GM23338 (cell line): Measurements from ENCODE around the gene INPP4B. TPM values are rescaled to one million over a fixed set of nuclear protein-coding genes. Genes with fewer than 3 reads are reported as not detected.

Experiments used
- ATAC-seq: fragments of 200-7000 bp; cut with Tn5 transposase; 3 replicates; pipeline ENCODE4 v1.9.1; 2020
- DNase-seq: peaks from one replicate; pipeline ENCODE4 v3.0.0-alpha.2; 2015; ENCODE audit warnings: low spot score
- H2AFZ ChIP-seq: fragments of 200-600 bp; sonication (generic); 2 replicates; pipeline ENCODE4 v1.8.0; 2016; ENCODE audit warnings: antibody characterized with exemption, mild to moderate bottlenecking, moderate library complexity
- H3F3A ChIP-seq: fragments of 200-600 bp; sonication (generic); replicated peaks from 2 replicates; pipeline ENCODE4 v1.8.0; 2017; ENCODE audit warnings: antibody characterized with exemption, mixed run types, low read depth
- H3K27ac ChIP-seq: fragments of 200-600 bp; sonication (generic); 2 replicates; pipeline ENCODE4 v1.6.1; 2016; ENCODE audit warnings: low read depth
- H3K27me3 ChIP-seq: fragments of 200-600 bp; sonication (generic); 2 replicates; pipeline ENCODE4 v1.8.0; 2016; ENCODE audit warnings: mild to moderate bottlenecking, mixed run types, moderate library complexity; ENCODE audit not compliant: insufficient read depth
- H3K36me3 ChIP-seq: fragments of 200-600 bp; sonication (generic); 2 replicates; pipeline ENCODE4 v1.8.0; 2016; ENCODE audit warnings: mild to moderate bottlenecking; ENCODE audit not compliant: insufficient read depth
- H3K4me1 ChIP-seq: fragments of 200-600 bp; sonication (generic); 2 replicates; pipeline ENCODE4 v1.8.0; 2016; ENCODE audit warnings: mild to moderate bottlenecking, moderate library complexity; ENCODE audit not compliant: insufficient read depth
- H3K4me2 ChIP-seq: fragments of 200-600 bp; sonication (generic); 2 replicates; pipeline ENCODE4 v1.7.1; 2017; ENCODE audit warnings: mixed run types
- H3K4me3 ChIP-seq: fragments of 200-600 bp; sonication (generic); 2 replicates; pipeline ENCODE4 v1.6.1; 2016; ENCODE audit warnings: mixed run types
- H3K79me2 ChIP-seq: fragments of 200-600 bp; sonication (generic); replicated peaks from 2 replicates; pipeline ENCODE4 v1.8.0; 2017; ENCODE audit warnings: mild to moderate bottlenecking; ENCODE audit not compliant: insufficient read depth
- H3K9me2 ChIP-seq: fragments of 200-600 bp; sonication (generic); 2 replicates; pipeline ENCODE4 v1.8.0; 2017; ENCODE audit not compliant: insufficient read depth
- H4K20me1 ChIP-seq: fragments of 200-600 bp; sonication (generic); replicated peaks from 2 replicates; pipeline ENCODE4 v1.8.0; 2017; ENCODE audit warnings: mild to moderate bottlenecking; ENCODE audit not compliant: insufficient read depth
- H3K27ac Mint-ChIP-seq: 2 replicates; pipeline ENCODE4 v1.8.0; 2020; ENCODE audit warnings: inconsistent platforms, mild to moderate bottlenecking, moderate library complexity, mixed read lengths
- H3K27me3 Mint-ChIP-seq: 3 replicates; pipeline ENCODE4 v1.8.0; 2022; ENCODE audit warnings: low read depth, mild to moderate bottlenecking, moderate library complexity, mixed read lengths, inconsistent platforms; ENCODE audit not compliant: insufficient read depth, poor library complexity
- H3K36me3 Mint-ChIP-seq: 3 replicates; pipeline ENCODE4 v1.8.0; 2021; ENCODE audit warnings: low read depth, mild to moderate bottlenecking, inconsistent platforms, moderate library complexity, mixed read lengths
- H3K4me1 Mint-ChIP-seq: 3 replicates; pipeline ENCODE4 v1.8.0; 2020; ENCODE audit warnings: mild to moderate bottlenecking, inconsistent platforms, mixed read lengths
- H3K4me3 Mint-ChIP-seq: 3 replicates; pipeline ENCODE4 v1.8.0; 2021; ENCODE audit warnings: moderate library complexity, mild to moderate bottlenecking, inconsistent platforms, mixed read lengths
- H3K9me3 Mint-ChIP-seq: 3 replicates; pipeline ENCODE4 v1.8.0; 2020; ENCODE audit warnings: moderate library complexity, mild to moderate bottlenecking, inconsistent platforms, mixed read lengths
- CREB1 ChIP-seq: fragments of 250-450 bp; sonication (Bioruptor Pico); IDR thresholded peaks from 2 replicates; pipeline ENCODE4 v1.5.0; 2020; ENCODE audit warnings: low read depth, mild to moderate bottlenecking, moderate library complexity
- EZH2 ChIP-seq: fragments of 200-600 bp; sonication (generic); IDR thresholded peaks from one replicate; pipeline ENCODE4 v1.8.0; 2017; ENCODE audit warnings: antibody characterized with exemption, mild to moderate bottlenecking, low read depth; ENCODE audit not compliant: unreplicated experiment
- EZH2phosphoT487 ChIP-seq: fragments of 200-600 bp; sonication (generic); IDR thresholded peaks from one replicate; pipeline ENCODE4 v1.8.1; 2018; ENCODE audit warnings: antibody characterized with exemption; ENCODE audit not compliant: unreplicated experiment
- JUNB ChIP-seq: IDR thresholded peaks from one replicate; pipeline ENCODE4 v1.6.1; 2016; ENCODE audit warnings: antibody characterized with exemption; ENCODE audit not compliant: unreplicated experiment
- NANOG ChIP-seq: IDR thresholded peaks from 2 replicates; pipeline ENCODE4 v1.6.1; 2016; ENCODE audit warnings: antibody characterized with exemption, borderline replicate concordance
- POLR2AphosphoS5 ChIP-seq: IDR thresholded peaks from 2 replicates; pipeline ENCODE4 v1.6.1; 2016; ENCODE audit warnings: antibody characterized with exemption, low read depth
- STAT1 ChIP-seq: IDR thresholded peaks from one replicate; pipeline ENCODE4 v1.6.1; 2016; ENCODE audit warnings: antibody characterized with exemption; ENCODE audit not compliant: unreplicated experiment
- ZNF114 ChIP-seq: fragments of 250-450 bp; sonication (Bioruptor Pico); IDR thresholded peaks from 2 replicates; pipeline ENCODE4 v1.5.0; 2020; ENCODE audit warnings: mild to moderate bottlenecking, moderate library complexity
- ZNF331 ChIP-seq: fragments of 250-450 bp; sonication (Bioruptor Pico); IDR thresholded peaks from 2 replicates; pipeline ENCODE4 v1.5.0; 2020; ENCODE audit warnings: low read depth, mild to moderate bottlenecking, moderate library complexity
- polyA plus RNA-seq: library from polyadenylated mRNA; unstranded; fragments of >200 nt; fragmentation: Nextera tagmentation; extraction: Ambion mirVana; gene quantifications from 2 replicates; pipeline ENCODE4 v1.2.1, GENCODE V29; 2016
- total RNA-seq: library from RNA; depleted of rRNA; stranded (reverse); fragments of >200 nt; shearing (Covaris generic); gene quantifications from 2 replicates; pipeline ENCODE4 v1.2.3, GENCODE V29; 2014
- TF ChIP-seq, protein P1 (sequence below), 2 experiments: fragments of 200-600 bp in 1 of 2; sonication (generic) in 1 of 2; conservative IDR thresholded peaks; 2 replicates each; pipeline versions ENCODE4 v1.5.1 to v1.6.1; 2016 to 2017; ENCODE audit warnings: antibody characterized with exemption in 2 of 2, low read depth in 2 of 2, mild to moderate bottlenecking in 2 of 2, moderate library complexity in 1 of 2
- TF ChIP-seq, protein P2 (sequence below): IDR thresholded peaks from one replicate; pipeline ENCODE4 v1.6.1; 2018; ENCODE audit warnings: antibody characterized with exemption; ENCODE audit not compliant: unreplicated experiment
- TF ChIP-seq, protein P3 (sequence below): IDR thresholded peaks from 2 replicates; pipeline ENCODE4 v1.6.1; 2016; ENCODE audit warnings: antibody characterized with exemption

The INPP4B gene
- total and polyA plus RNA-seq, 2 experiments from 2014 or later = 0.11 to 0.14 TPM

DNA sequence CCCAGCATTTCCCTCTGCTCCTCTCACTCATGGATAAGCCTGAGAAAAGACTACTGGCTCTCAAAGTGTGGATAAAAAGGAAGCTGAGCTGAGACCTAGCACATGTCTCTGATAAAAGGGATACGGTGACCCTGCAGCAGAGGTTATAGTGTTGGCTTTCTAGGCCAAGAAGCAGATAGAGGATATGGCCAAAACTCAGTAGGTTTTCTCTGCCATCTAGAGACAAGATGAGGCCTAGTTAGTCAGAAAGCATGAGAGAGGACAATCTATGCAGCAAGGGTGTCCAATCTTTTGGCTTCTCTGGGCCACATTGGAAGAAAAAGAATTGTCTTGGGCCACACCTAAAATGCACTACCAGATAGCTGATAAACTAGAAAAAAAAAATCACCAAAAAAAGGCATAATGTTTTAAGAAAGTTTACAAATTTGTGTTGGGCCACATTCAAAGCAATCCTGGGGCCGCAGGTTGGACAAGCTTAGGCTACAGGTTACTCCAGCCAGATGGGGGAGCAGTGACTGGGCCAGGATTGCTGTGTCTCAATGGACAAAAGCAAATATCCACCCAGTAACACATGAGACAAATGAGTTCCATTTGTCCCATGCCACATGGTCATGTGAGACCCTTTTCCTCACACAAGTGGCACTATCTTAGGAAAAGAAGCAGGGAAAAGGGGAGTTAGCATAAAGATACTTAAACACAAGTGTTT lies 411.4 kb downstream of the INPP4B start:
- Histone ChIP-seq H3K36me3 (no peaks in the 10 kb centered on the region), H3K9me2 (peaks cover 21% of the 10 kb centered on the region; the same call in 1 of the 2 replicates), H3K4me2 (no peak overlapping the region), H4K20me1 (no peaks in the 10 kb centered on the region), H3K4me3 (no peak overlapping the region), H3K27ac (no peak overlapping the region), H3F3A (no peaks in the 10 kb centered on the region), H3K27me3 (no peaks in the 10 kb centered on the region), H3K4me1 (peaks cover 9% of the 10 kb centered on the region; the same call in 1 of the 2 replicates), H2AFZ (no peak overlapping the region; the same call in 1 of the 2 replicates), H3K79me2 (no peaks in the 10 kb centered on the region)
- Mint-ChIP-seq H3K36me3 (peaks cover 16% of the 10 kb centered on the region; the same call in 1 of the 3 replicates), H3K27me3 (peaks cover 10% of the 10 kb centered on the region), H3K27ac (no peak overlapping the region), H3K4me1 (peaks cover 19% of the 10 kb centered on the region), H3K4me3 (no peak overlapping the region), H3K9me3 (peaks cover 7% of the 10 kb centered on the region; the same call in 2 of the 3 replicates)
- DNase-seq (no peak), ATAC-seq (peak; percentile 49)
- TF ChIP-seq, protein P1, sequence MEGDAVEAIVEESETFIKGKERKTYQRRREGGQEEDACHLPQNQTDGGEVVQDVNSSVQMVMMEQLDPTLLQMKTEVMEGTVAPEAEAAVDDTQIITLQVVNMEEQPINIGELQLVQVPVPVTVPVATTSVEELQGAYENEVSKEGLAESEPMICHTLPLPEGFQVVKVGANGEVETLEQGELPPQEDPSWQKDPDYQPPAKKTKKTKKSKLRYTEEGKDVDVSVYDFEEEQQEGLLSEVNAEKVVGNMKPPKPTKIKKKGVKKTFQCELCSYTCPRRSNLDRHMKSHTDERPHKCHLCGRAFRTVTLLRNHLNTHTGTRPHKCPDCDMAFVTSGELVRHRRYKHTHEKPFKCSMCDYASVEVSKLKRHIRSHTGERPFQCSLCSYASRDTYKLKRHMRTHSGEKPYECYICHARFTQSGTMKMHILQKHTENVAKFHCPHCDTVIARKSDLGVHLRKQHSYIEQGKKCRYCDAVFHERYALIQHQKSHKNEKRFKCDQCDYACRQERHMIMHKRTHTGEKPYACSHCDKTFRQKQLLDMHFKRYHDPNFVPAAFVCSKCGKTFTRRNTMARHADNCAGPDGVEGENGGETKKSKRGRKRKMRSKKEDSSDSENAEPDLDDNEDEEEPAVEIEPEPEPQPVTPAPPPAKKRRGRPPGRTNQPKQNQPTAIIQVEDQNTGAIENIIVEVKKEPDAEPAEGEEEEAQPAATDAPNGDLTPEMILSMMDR (conservative IDR thresholded peaks at IDR 0.05; ENCODE audit: low read depth in 2 of 2) = peak in 1 of 2 experiments; percentile 43; a peak in 2 of 4 replicates
- TF ChIP-seq EZH2phosphoT487 (no peak), ZNF114 (CRISPR knock-in tag) (no peak), NANOG (no peak), ZNF331 (CRISPR knock-in tag) (no peak)

DNA sequence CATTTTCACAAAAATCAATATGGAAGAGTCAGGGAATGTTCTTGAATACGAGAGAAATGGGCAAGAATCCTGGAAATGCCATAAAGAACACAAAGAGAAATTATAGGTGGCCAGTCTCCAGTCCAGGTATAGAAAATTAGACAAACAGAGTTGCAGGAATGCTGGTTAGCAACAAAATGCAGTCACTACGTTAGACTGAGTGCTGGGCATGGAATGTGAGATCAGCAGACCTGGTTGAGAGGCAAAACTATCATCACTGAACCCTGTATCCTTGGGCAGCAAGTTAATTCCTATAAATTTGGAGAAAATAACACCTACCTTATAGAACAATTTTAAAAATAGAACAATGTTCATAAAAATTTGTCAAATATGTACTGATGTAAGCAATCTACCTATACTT lies 417.4 kb downstream of the INPP4B start:
- no peak for DNase-seq
- H3K4me1 Mint-ChIP-seq = peaks cover 17% of the 10 kb centered on the region; the same call in 2 of the 3 replicates
- H3K27ac ChIP-seq = peak overlapping the region; percentile 27; the same call in 1 of the 2 replicates
- ATAC-seq = no peak; the same call in 2 of the 3 replicates
- H3K4me1 ChIP-seq = peaks cover 22% of the 10 kb centered on the region
- H2AFZ ChIP-seq = no peak overlapping the region
- H4K20me1 ChIP-seq = no peaks in the 10 kb centered on the region
- H3K4me3 Mint-ChIP-seq = no peak overlapping the region
- H3K27me3 Mint-ChIP-seq = no peaks in the 10 kb centered on the region
- TF ChIP-seq, protein P2, sequence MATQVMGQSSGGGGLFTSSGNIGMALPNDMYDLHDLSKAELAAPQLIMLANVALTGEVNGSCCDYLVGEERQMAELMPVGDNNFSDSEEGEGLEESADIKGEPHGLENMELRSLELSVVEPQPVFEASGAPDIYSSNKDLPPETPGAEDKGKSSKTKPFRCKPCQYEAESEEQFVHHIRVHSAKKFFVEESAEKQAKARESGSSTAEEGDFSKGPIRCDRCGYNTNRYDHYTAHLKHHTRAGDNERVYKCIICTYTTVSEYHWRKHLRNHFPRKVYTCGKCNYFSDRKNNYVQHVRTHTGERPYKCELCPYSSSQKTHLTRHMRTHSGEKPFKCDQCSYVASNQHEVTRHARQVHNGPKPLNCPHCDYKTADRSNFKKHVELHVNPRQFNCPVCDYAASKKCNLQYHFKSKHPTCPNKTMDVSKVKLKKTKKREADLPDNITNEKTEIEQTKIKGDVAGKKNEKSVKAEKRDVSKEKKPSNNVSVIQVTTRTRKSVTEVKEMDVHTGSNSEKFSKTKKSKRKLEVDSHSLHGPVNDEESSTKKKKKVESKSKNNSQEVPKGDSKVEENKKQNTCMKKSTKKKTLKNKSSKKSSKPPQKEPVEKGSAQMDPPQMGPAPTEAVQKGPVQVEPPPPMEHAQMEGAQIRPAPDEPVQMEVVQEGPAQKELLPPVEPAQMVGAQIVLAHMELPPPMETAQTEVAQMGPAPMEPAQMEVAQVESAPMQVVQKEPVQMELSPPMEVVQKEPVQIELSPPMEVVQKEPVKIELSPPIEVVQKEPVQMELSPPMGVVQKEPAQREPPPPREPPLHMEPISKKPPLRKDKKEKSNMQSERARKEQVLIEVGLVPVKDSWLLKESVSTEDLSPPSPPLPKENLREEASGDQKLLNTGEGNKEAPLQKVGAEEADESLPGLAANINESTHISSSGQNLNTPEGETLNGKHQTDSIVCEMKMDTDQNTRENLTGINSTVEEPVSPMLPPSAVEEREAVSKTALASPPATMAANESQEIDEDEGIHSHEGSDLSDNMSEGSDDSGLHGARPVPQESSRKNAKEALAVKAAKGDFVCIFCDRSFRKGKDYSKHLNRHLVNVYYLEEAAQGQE = no peak
- TF ChIP-seq, protein P3, sequence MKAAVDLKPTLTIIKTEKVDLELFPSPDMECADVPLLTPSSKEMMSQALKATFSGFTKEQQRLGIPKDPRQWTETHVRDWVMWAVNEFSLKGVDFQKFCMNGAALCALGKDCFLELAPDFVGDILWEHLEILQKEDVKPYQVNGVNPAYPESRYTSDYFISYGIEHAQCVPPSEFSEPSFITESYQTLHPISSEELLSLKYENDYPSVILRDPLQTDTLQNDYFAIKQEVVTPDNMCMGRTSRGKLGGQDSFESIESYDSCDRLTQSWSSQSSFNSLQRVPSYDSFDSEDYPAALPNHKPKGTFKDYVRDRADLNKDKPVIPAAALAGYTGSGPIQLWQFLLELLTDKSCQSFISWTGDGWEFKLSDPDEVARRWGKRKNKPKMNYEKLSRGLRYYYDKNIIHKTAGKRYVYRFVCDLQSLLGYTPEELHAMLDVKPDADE = no peak
- no peak for TF ChIP-seq CREB1
- TF ChIP-seq POLR2AphosphoS5 = no peak
- TF ChIP-seq ZNF331 (CRISPR knock-in tag) = no peak
- TF ChIP-seq JUNB = no peak
- TF ChIP-seq STAT1 = no peak
- TF ChIP-seq, protein P1 (conservative IDR thresholded peaks at IDR 0.05; ENCODE audit: low read depth in 2 of 2) = no peak
- no peak for TF ChIP-seq EZH2
- TF ChIP-seq ZNF114 (CRISPR knock-in tag) = no peak
- TF ChIP-seq EZH2phosphoT487 = no peak
- no peak for TF ChIP-seq NANOG
- H3K4me3 ChIP-seq = no peak overlapping the region
- H3K27ac Mint-ChIP-seq = no peak overlapping the region
- no peaks in the 10 kb centered on the region for H3K36me3 Mint-ChIP-seq
- no peaks in the 10 kb centered on the region for H3K79me2 ChIP-seq
- no peaks in the 10 kb centered on the region for H3K9me3 Mint-ChIP-seq
- H3K36me3 ChIP-seq = no peaks in the 10 kb centered on the region
- H3K4me2 ChIP-seq = no peak overlapping the region
- H3F3A ChIP-seq = no peaks in the 10 kb centered on the region
- H3K27me3 ChIP-seq = no peaks in the 10 kb centered on the region
- H3K9me2 ChIP-seq = peaks cover 11% of the 10 kb centered on the region
